ENCODE data around the gene BCAS3.

The BCAS3 gene

DNA sequence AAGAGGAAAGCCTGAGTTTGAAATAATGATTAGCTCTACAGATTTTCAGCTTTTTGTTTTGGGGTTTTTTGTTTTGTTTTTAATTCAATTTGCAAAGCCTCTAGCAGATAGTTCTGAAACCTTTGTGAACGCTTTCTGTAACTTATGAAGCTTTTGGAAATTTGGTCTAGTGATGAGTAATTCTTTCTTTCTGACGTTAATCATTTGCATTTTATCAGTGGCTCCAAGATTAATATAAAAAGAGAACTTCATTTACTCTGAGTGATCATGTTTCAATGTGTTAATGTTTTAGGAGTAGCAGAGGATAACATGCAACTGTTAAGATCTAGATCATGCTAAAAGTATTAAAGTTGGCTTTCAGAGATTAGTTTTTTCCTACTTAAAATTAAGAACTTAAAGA lies 561.7 kb downstream of the BCAS3 start:
- no peak for TF ChIP-seq EP300 (IDR thresholded peaks at IDR 0.05; ENCODE audit: borderline replicate concordance)
- TF ChIP-seq RAD21 (IDR thresholded peaks at IDR 0.05; ENCODE audit: low read depth), result no peak
- no peak for TF ChIP-seq FOXM1 (IDR thresholded peaks at IDR 0.05; ENCODE audit: borderline replicate concordance, low read depth)
- TF ChIP-seq CEBPB (IDR thresholded peaks at IDR 0.05), result no peak
- no peak for TF ChIP-seq TAF1 (IDR thresholded peaks at IDR 0.05; ENCODE audit: low read depth)
- no peak for TF ChIP-seq REST (IDR thresholded peaks at IDR 0.05; ENCODE audit: low read depth)
- TF ChIP-seq CREB1 (IDR thresholded peaks at IDR 0.05; ENCODE audit: low read depth), result no peak
- TF ChIP-seq, protein P1, sequence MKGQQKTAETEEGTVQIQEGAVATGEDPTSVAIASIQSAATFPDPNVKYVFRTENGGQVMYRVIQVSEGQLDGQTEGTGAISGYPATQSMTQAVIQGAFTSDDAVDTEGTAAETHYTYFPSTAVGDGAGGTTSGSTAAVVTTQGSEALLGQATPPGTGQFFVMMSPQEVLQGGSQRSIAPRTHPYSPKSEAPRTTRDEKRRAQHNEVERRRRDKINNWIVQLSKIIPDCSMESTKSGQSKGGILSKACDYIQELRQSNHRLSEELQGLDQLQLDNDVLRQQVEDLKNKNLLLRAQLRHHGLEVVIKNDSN (IDR thresholded peaks at IDR 0.05), result no peak
- TF ChIP-seq YY1 (IDR thresholded peaks at IDR 0.05; ENCODE audit: low read depth), result no peak

GRCh38 chr17:61239953-61240352 lies 562.3 kb downstream of the BCAS3 start:
- TF ChIP-seq, protein P2, sequence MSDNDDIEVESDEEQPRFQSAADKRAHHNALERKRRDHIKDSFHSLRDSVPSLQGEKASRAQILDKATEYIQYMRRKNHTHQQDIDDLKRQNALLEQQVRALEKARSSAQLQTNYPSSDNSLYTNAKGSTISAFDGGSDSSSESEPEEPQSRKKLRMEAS (IDR thresholded peaks at IDR 0.05), result no peak
- TF ChIP-seq EGR1 (IDR thresholded peaks at IDR 0.05) (no peak), RAD21 (IDR thresholded peaks at IDR 0.05; ENCODE audit: low read depth) (no peak), CREB1 (IDR thresholded peaks at IDR 0.05; ENCODE audit: low read depth) (no peak), YY1 (IDR thresholded peaks at IDR 0.05; ENCODE audit: low read depth) (no peak), NFIC (IDR thresholded peaks at IDR 0.05) (no peak), TAF1 (IDR thresholded peaks at IDR 0.05; ENCODE audit: low read depth) (no peak), TCF12 (IDR thresholded peaks at IDR 0.05; ENCODE audit: low read depth) (no peak), REST (IDR thresholded peaks at IDR 0.05; ENCODE audit: low read depth) (no peak)

DNA sequence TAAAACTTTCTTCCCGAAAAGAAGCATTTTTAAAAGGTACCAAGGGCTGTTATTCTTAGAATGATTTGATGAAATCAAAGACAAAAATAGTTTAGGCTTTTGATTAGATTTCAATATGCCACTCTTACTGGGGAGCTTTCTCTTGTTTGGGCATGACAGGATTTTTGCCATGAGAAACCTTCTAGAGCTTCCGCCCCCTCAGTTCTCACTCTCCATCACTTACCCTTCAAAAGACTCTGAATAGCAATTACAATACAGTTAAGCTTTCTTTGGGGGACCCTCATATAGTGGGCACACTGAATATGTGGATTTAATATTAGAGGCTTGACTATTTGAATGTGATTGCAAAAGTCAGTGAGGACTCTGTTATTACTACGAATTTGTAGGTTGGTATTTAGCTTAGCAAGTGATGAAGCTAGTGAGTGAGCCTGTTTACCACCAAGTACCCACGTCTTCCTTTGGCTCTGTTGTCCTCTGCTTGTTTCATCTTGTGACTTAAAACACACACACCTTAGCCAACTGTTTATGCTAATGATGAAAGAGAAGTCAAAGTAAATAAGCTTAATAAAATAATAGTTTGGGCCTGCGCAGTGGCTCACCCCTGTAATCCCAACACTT lies 563.3 kb downstream of the BCAS3 start:
- TF ChIP-seq TAF1 (IDR thresholded peaks at IDR 0.05; ENCODE audit: low read depth) (no peak), TCF12 (IDR thresholded peaks at IDR 0.05; ENCODE audit: low read depth) (no peak), NFIC (IDR thresholded peaks at IDR 0.05) (no peak), EGR1 (IDR thresholded peaks at IDR 0.05) (no peak), YY1 (IDR thresholded peaks at IDR 0.05; ENCODE audit: low read depth) (no peak), ZBTB7A (IDR thresholded peaks at IDR 0.05; ENCODE audit: low read depth) (no peak), FOXM1 (IDR thresholded peaks at IDR 0.05; ENCODE audit: borderline replicate concordance, low read depth) (no peak), TEAD4 (IDR thresholded peaks at IDR 0.05) (no peak), REST (IDR thresholded peaks at IDR 0.05; ENCODE audit: low read depth) (no peak), CEBPB (IDR thresholded peaks at IDR 0.05) (no peak), EP300 (IDR thresholded peaks at IDR 0.05; ENCODE audit: borderline replicate concordance) (no peak), RAD21 (IDR thresholded peaks at IDR 0.05; ENCODE audit: low read depth) (no peak), CREB1 (IDR thresholded peaks at IDR 0.05; ENCODE audit: low read depth) (no peak)
- TF ChIP-seq, protein P1 (IDR thresholded peaks at IDR 0.05), result no peak
- TF ChIP-seq, protein P2 (IDR thresholded peaks at IDR 0.05), result no peak

- no peak for TF ChIP-seq TEAD4 (IDR thresholded peaks at IDR 0.05)
- TF ChIP-seq, protein P2 (IDR thresholded peaks at IDR 0.05), result no peak
- no peak for TF ChIP-seq RAD21 (IDR thresholded peaks at IDR 0.05; ENCODE audit: low read depth)
- no peak for TF ChIP-seq EP300 (IDR thresholded peaks at IDR 0.05; ENCODE audit: borderline replicate concordance)
- no peak for TF ChIP-seq NFIC (IDR thresholded peaks at IDR 0.05)
- TF ChIP-seq, protein P1 (IDR thresholded peaks at IDR 0.05), result no peak
- no peak for TF ChIP-seq REST (IDR thresholded peaks at IDR 0.05; ENCODE audit: low read depth)
- no peak for TF ChIP-seq FOXM1 (IDR thresholded peaks at IDR 0.05; ENCODE audit: borderline replicate concordance, low read depth)
Observed at GRCh38 chr17:61245706-61246135, 568.1 kb downstream of the BCAS3 start.

All from Ishikawa (cell line).